GM19395 (cell line): Measurements from ENCODE around the gene HOXC9.

Source experiments
- ATAC-seq: cut with Tn5 transposase; IDR thresholded peaks from one replicate; pipeline ENCODE4 v1.9.1; 2021; ENCODE audit warnings: mild to moderate bottlenecking, moderate library complexity; ENCODE audit not compliant: unreplicated experiment

The HOXC9 gene

DNA sequence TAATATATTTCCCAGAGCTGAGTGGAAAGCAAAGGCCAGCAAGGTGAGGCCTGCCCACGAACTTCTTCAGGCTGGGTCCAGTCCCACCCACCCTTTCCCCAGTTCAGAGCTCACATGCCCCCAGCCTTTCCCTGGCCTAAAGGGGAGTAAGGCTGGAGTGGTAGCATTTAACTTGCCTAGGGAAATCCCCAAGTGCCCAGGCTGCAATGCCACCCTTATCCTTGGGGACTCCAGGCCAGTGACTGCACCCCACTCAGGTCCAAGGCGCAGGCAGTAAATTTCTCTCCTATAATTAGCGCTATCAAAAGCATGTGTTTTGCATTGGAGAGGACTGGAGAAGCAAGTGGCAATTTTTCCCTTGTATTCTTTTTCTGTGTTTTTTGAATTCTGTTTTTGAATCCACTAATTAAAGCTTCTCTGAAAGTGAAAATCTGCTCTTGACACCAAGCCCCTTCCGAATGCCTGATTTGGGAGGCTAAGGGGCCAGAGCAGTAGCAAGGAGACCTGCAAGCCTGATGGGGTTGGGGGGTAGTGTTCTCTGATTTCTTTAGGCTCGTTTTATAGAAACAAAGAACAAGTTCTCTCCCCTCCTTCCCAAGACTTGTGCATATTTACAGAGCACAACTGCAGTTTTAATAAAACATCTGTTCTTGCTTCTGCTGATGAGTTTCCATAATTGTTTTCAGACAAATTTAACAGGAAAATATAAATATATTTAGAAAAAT lies 24.8 kb downstream of the HOXC9 start:
- no peak for ATAC-seq

DNA sequence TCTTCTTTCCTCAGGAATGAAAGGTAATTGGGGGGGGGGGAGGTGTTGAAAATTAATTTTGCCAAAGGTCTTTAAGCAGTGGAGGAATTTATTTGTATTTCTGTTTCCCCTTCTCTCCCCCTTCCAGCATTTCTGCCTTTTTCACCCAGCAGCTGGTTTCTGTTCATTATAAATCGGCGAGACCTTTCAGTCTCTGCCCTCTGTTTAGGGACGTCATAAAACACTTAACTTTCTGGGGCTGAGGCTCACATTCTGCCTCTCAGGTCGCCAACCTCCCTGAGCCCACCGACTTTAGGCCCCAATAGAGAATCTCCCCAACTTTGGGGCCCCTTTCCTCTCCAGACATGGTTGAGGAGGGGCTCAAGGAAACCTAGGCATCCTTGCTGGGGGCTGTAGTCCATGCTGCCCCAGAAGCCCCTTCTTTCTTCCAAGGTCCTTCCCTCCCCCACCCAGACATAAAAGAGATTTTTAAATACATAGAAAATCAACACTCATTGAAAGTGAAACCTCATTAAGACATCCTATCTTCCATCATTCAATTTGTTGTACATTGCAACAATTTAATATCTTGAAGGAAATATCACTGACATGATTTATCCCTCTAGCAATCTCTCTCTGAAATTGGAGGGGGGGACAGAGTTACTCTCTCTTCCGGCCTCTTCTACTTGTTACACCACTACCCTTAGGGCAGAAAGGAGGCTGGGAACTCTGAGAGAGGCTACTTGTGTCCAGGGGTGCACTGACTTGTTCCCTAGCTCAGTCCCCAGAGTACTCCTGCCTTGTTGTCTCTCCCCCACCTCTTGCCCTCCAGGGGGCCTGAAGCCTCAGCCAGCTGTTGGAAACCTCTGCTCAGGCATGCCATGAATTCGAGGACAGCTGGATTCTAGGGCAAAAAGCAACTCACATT lies 25.8 kb downstream of the HOXC9 start:
- no peak for ATAC-seq

DNA sequence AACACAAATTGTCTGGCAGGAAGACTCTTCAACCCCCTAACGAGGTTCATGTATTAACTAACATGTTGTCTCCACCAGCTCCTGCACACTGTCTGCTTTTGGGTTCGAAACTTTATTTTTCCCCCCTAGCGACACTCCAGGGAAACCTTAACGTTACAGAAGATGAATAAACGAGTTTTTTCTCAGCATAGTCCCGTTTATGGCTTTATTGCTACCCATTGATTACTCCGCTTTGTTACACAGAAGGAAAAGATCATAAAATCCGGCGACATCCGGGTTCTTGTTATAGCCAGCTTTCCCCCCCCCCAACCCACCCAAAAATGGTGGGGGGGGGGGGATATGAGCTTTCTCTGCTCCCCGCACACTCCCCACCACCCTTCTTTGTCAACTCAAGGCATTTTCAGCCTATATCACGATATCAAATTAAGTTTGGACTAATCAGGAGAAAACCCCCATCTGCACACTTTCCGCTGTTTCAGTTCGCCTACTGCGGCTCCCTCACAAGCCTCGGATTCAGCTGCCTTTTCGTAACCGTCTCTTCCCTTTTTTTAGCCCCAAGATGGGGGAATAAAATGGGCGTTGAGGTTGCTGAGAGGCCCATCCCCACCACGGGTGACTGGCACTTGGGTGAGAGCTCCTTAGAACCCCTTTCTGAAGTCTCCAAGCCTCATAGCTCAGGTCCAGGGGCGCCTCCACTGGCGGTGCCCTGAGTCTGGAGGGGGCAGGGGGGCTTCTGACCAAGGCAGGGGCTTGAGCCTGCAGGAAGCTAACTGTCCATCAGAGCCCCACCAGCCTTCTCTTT lies 26.9 kb downstream of the HOXC9 start:
- no peak for ATAC-seq

DNA sequence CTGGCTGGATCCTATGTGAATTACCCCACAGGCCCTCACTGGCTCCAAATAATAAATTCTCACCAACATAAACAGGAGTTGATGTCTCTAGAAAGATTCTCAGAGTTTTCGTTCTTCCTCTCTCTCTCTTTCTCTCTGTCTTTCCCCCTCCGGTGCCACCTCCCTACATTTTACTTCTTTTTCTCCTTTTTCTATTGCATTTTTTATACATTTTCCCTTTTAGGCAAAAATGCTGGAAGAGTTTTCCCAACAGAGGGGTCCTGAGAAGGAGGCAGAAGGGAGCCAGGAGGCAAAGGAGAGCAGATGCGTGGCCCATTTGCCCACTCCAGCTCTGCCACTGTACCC lies 27.5 kb downstream of the HOXC9 start:
- ATAC-seq: no peak

DNA sequence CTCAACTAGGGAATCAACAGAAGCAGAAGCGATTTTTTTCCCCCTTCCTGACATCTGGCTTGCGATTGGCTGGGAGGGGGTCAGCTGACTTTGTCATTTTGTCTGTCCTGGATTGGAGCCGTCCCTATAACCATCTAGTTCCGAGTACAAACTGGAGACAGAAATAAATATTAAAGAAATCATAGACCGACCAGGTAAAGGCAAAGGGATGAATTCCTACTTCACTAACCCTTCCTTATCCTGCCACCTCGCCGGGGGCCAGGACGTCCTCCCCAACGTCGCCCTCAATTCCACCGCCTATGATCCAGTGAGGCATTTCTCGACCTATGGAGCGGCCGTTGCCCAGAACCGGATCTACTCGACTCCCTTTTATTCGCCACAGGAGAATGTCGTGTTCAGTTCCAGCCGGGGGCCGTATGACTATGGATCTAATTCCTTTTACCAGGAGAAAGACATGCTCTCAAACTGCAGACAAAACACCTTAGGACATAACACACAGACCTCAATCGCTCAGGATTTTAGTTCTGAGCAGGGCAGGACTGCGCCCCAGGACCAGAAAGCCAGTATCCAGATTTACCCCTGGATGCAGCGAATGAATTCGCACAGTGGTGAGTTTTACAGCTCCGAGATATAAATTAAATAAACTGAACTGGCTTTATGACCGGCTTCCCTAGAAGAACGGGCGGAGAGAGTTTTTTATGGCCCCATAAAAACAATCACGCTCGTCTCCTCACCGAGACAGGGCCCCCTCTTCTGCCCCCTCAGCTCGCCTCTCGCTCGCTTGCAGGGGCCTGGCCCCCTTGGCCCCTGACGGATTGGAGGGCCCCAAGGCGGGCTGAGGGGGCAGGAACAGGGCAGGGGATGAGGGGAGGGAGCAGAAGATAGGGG lies 28.6 kb downstream of the HOXC9 start, which contains the start of gene HOXC6:
Gene HOXC6, plus strand, starts transcription at position 127 of the 888 bp plus-strand sequence. Its CDS starts 82 bp downstream, at position 209.
- no peak for ATAC-seq

DNA sequence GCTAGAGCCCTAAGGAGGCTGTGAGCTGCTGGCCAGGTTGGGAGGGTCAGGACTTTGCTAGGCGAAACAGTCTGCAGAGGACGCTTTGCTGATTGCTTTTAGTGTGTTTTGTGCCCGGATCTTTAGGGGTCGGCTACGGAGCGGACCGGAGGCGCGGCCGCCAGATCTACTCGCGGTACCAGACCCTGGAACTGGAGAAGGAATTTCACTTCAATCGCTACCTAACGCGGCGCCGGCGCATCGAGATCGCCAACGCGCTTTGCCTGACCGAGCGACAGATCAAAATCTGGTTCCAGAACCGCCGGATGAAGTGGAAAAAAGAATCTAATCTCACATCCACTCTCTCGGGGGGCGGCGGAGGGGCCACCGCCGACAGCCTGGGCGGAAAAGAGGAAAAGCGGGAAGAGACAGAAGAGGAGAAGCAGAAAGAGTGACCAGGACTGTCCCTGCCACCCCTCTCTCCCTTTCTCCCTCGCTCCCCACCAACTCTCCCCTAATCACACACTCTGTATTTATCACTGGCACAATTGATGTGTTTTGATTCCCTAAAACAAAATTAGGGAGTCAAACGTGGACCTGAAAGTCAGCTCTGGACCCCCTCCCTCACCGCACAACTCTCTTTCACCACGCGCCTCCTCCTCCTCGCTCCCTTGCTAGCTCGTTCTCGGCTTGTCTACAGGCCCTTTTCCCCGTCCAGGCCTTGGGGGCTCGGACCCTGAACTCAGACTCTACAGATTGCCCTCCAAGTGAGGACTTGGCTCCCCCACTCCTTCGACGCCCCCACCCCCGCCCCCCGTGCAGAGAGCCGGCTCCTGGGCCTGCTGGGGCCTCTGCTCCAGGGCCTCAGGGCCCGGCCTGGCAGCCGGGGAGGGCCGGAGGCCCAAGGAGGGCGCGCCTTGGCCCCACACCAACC lies 29.8 kb downstream of the HOXC9 start:
- ATAC-seq: no peak

DNA sequence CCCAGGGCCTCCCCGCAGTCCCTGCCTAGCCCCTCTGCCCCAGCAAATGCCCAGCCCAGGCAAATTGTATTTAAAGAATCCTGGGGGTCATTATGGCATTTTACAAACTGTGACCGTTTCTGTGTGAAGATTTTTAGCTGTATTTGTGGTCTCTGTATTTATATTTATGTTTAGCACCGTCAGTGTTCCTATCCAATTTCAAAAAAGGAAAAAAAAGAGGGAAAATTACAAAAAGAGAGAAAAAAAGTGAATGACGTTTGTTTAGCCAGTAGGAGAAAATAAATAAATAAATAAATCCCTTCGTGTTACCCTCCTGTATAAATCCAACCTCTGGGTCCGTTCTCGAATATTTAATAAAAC lies 30.5 kb downstream of the HOXC9 start:
- no peak for ATAC-seq

DNA sequence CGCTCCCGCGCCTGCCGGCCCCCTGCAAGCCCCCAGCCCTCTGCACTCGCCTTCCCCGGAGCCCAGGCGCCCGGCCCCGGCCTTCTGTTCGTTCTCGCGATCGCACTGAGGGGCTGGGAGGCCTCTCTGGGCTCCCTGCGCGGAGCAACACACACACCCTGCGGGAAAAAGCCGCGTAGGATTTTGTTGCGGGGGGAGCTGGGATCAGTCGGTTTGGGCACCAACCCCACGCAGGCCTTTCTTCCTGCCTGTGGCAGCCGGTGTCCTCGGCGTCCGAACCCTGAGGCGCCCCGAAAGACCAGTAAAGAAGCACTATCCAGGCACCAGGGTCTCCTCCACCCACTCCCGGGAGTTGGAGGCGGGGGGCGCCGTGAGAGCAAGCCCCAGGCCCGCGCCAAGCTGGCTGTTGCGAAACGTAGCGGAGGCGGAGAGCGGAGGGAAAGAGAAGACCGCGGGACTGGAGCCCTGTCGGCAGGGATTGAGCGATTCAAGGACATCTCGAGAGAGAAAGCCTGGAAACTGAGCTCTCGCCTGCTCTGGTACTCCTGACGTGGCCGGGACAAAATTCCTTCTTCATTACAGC lies 31.0 kb downstream of the HOXC9 start:
- ATAC-seq: no peak

DNA sequence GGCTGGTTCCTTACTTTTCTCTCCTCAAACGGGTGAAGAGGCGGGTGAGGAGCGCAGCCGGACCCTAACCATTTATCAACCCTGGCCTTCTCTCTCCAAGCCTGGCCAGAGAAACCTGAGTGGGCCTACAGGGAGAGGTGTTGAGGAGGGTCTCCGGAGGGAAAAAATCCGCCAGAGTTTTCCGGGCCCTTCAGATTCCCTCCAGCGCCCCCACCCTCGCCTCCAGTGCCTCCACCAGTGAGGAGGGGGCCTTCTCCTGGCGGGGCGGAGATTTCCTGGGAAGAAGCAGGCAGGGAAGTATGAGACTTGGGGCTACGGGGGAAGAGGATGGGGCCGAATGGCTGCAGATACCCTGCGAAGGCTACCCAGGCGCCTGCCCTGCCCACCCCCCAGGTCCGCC lies 31.5 kb downstream of the HOXC9 start:
- ATAC-seq: no peak

DNA sequence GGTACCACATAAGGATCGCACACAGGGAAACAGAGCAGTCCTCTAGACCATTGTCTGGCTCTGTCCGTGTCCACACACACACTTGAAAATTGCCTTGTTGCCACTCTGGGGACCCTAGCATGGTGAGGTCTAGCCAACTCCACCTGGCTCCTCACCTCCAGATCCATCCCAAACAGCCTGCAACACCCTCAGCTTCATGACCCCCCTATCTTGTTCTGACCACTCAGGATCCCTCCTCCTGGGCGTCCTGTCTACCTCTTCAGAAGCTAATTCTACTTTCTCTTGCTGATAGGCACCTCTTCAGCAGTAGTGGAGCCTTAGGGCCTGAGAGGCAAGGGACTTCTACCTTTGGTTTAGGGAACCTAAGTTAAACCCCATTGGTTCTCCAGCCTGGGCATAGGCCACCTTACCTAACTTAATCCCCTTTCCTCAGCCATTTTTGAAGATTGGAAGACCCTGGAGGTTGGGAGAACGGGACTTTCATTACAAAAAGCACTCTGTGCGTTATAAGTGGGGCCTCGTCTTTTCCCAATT lies 32.2 kb downstream of the HOXC9 start:
- ATAC-seq: no peak

DNA sequence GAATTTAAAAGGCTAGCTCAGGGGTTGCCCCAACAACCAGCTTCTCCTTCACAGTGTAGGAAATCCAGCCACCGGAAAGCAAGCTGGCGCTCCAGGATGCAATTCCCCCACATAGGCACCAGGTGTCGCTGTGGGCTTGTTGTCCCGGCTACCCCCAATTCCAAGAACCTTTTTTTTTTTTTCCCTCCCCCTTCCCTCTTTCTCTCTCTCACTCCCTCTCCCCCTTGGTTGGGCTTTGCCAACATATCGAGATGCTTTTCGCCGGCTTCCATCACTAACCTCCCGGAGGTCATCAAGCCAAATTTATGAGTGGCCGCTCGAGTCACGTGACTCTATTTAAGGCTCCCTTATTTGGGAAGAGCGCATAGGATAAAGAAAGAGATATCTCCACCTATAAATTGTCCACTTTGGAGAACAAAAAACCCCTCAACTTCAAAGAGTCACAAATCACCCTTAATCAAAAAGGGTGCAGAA lies 32.7 kb downstream of the HOXC9 start, which contains the start of gene HOXC5:
Gene HOXC5, plus strand, starts transcription at position 424 of the 474 bp plus-strand sequence. CDS start 73 bp downstream, outside the sequence.
- ATAC-seq: no peak

DNA sequence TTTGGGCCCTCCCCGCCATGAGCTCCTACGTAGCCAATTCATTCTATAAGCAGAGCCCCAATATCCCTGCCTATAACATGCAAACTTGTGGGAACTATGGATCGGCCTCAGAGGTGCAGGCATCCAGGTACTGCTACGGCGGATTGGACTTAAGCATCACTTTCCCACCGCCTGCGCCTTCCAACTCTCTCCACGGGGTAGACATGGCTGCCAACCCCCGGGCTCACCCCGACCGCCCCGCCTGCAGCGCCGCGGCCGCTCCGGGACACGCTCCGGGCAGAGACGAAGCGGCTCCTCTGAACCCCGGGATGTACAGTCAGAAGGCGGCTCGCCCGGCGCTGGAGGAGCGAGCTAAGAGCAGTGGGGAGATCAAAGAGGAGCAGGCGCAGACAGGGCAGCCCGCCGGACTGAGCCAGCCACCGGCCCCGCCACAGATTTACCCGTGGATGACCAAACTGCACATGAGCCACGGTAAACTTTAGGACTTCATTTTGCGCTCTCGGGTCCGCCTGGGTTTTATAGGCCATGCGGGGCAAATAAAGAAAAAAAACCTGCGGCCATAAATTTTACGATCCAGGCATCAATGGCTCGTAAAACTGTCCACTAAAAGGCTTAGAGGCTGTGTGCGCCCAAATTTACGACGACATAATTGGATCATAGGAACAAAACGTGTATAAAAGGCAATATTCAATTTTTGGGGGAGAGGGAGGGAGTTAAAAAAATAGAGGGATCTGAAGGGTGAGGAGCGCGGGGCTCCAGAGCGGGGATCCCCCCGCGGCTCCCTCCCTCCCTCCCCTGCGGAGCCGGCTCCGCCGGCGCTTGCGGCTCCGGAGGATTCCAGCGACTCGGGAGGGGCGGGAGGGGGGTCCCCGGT lies 33.4 kb downstream of the HOXC9 start:
- ATAC-seq: no peak

DNA sequence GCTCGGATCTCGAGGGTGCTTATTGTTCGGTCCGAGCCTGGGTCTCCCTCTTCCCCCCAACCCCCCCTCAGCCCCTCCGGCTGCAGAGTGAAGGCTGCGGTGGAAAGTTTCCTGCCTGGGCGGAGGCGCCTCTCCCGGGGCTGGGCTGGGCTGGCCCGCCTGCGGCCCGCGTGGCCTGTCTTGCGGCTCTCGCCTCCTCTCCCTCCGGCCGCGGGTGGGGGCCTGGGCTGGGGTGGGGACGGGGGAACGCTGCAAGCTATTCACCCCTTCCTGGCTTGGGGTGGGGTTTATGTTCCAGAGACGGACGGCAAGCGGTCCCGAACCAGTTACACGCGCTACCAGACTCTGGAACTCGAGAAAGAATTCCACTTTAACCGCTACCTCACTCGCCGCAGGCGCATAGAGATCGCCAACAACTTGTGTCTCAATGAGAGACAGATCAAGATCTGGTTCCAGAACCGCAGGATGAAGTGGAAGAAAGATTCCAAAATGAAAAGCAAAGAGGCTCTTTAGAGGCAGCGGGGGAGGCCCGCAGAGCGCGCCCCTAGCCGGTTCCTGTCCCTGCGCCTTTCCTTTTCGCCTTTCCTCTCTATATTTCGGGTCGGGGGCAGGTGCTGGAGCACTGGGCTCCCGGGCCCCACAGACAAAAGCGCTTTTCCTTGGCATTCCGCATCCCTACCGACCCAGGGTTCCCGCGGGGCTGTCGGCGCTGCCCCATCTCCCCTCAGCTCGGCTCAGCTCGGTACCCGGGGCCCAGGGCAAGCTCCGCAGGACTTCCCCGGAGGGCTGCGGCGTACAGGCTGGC lies 34.2 kb downstream of the HOXC9 start:
- no peak for ATAC-seq

DNA sequence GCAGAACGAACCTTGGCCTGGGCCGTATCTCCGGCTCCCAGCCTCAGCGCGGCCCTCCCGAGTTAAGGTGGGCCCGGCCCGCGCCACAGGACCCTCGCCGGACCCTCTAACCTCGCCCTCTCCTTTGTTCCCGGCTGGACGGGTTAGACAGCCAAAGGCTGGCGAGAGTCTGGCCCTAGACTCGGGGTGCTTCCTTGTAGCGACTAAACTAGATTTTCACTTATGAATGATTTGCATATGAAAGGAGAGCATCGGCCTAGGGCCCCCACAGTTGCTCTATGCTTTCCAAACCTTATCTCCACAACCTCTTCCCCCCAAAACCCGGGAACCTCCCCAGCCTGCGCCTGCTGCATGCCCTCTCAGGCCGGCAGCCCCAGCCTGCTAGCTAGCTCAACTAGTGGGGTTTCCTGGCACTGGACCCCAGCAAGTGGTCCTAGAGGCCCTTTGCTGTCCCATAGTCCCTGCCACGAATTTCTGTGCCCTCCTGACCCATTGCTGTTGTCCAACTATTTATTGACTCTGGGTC lies 34.9 kb downstream of the HOXC9 start:
- ATAC-seq: no peak

DNA sequence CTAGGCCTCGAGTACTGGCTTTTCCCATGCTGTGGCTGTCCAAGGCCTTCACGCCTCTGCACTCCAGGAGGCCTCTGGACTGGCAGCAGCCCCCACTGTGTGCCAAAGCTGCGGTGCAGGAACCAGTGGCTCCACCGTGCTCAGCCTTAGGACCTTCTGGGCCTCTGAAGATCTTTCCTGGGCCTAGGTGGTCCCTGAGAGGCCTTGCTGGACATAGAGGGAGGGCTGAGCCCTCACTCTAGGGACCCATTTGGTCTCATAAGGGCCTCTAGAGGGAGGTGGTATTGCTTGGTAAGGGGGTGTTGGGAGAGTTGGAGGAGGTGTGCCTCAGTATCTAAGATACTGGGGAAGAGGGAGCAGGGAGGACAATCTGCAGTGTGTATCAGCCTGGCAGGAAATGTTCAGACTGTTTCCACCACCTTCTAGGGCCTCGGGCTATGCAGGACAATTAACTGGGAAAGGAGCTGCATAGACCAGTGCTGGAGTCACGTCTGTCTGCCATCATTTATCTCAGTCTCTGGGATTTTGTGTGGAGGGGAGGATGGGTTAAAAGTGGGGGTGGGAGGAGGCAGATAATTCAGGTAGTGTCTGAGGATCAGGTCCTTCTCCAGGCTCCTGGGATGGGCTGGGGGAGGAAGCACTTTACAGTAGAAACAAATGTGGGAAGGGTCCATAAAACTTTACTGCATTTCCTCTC lies 35.8 kb downstream of the HOXC9 start:
- no peak for ATAC-seq
